Omental fat pad (tissue), 4 donors: ENCODE data around the gene TRAPPC12. TPM values are rescaled to one million over a fixed set of nuclear protein-coding genes. Genes with fewer than 3 reads are reported as not detected.

Experiments used
- ATAC-seq: fragments of 150-250 bp; one replicate; pipeline ENCODE4 v1.9.1; 2016; ENCODE audit warnings: mild to moderate bottlenecking, moderate library complexity; ENCODE audit not compliant: low FRiP score
- DNase-seq: peaks from one replicate; pipeline ENCODE4 v3.0.0-alpha.2; 2019; ENCODE audit warnings: low spot score
- CTCF ChIP-seq, 3 donors: fragments of 450-650 bp; IDR thresholded peaks; one replicate each; pipeline ENCODE4 v1.5.1; 2016 to 2017; ENCODE audit warnings: antibody characterized with exemption in 3 of 3, mild to moderate bottlenecking in 3 of 3, moderate library complexity in 2 of 3
- total RNA-seq, 4 donors: library from RNA; depleted of rRNA; stranded (reverse); fragments of >200 nt; gene quantifications; one replicate each; pipeline ENCODE4 v1.1.0, GENCODE V29; 2016

Gene TRAPPC12
- total RNA-seq, 4 donors from 2014 or later: 39.3 to 92.1 (median 53.9) TPM

- no peak for ATAC-seq
- no peak for DNase-seq
- no peak for TF ChIP-seq CTCF (IDR thresholded peaks at IDR 0.05)
Observed at GRCh38 chr2:3418766-3419404, 39.4 kb downstream of the TRAPPC12 start.

GRCh38 chr2:3420076-3420768, 40.7 kb downstream of the TRAPPC12 start:
- no peak for DNase-seq
- no peak for TF ChIP-seq CTCF (IDR thresholded peaks at IDR 0.05)
- no peak for ATAC-seq

- DNase-seq (no peak), ATAC-seq (no peak)
- no peak for TF ChIP-seq CTCF (IDR thresholded peaks at IDR 0.05)
Observed at GRCh38 chr2:3420769-3421397, 41.4 kb downstream of the TRAPPC12 start.

DNA sequence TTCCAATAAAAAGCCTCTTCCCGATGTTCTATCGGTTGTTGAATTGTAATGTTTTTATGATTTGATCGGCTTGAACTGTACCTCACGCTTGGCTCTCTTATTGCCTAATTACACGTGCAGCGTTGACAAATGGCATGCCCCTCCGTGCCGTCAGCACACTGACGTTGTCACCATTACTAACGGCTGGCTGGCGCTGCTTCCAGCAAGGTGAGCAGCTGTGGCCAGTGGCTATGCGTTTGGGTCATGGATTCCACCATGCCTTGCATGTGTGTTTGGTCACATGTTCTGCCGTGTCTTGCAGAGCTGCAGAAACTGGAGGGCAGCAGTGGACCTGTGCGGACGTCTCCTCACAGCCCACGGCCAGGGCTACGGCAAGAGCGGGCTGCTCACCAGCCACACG, 42.1 kb downstream of the TRAPPC12 start:
- ATAC-seq: no peak
- DNase-seq: no peak
- no peak for TF ChIP-seq CTCF (IDR thresholded peaks at IDR 0.05)

- ATAC-seq: no peak
- no peak for DNase-seq
- no peak for TF ChIP-seq CTCF (IDR thresholded peaks at IDR 0.05)
Observed at GRCh38 chr2:3422161-3422779, 42.8 kb downstream of the TRAPPC12 start.

DNA sequence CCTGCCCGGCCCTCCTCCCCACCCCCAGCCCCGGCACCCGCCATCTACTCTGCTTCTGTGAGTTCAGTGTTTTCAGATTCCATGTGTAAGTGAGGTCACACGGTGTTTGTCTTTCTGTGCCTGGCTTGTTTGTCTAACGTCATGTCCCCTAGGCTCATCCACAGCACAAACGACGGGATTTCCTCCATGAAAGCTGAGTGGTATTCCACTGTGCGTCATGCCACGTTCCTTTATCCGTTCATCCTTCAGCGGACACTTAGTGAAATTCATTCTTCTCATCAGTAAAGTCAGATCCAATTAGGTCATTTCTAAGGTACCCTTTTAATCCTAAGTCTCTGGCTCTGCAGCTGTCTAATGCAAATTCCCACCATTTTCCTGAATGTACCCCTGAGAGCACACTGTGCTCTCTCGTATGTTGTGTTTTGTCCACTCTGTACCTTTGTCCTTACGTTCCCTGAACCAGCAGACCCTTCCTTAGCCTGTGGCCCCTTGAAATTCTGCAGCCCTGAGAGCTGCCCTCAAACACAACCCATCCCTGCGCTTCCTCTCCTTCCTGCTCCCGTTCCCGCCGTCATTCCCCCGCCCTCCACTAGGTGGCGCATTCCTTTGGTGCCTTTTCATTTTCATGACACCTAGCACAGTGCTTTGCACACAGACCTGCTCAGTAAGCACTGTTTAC, 44.1 kb downstream of the TRAPPC12 start:
- no peak for ATAC-seq
- peak in 2 of 3 donors; percentile 48 to 73 for TF ChIP-seq CTCF (IDR thresholded peaks at IDR 0.05)
- peak; percentile 83 for DNase-seq
